K562 (cell line): ENCODE measurements around the gene CPEB1. TPM values are rescaled to one million over a fixed set of nuclear protein-coding genes. Genes with fewer than 3 reads are reported as not detected.

Experiments
- BHLHE40 ChIP-seq: IDR thresholded peaks from 2 replicates; pipeline ENCODE4 v1.6.1; 2011; ENCODE audit warnings: low read length, improper control_type of control experiment
- CHAMP1 ChIP-seq: fragments of 450-650 bp; IDR thresholded peaks from 2 replicates; pipeline ENCODE4 v1.6.1; 2016; ENCODE audit warnings: mild to moderate bottlenecking
- CHCHD3 ChIP-seq: fragments of 250-450 bp; sonication (Bioruptor Pico); IDR thresholded peaks from 2 replicates; pipeline ENCODE4 v2.1.2; 2022; ENCODE audit warnings: mild to moderate bottlenecking
- E2F6 ChIP-seq, 2 experiments: IDR thresholded peaks; 2 replicates each; pipeline ENCODE4 v1.6.1; 2011; ENCODE audit warnings: borderline replicate concordance in 1 of 2, control low read depth in 1 of 2, low read depth in 1 of 2, low read length in 1 of 2, mild to moderate bottlenecking in 1 of 2, mixed read lengths in 1 of 2, moderate library complexity in 1 of 2; ENCODE audit not compliant: insufficient read depth in 1 of 2, insufficient read length in 1 of 2, poor library complexity in 1 of 2, severe bottlenecking in 1 of 2; ENCODE audit errors: extremely low read depth in 1 of 2
- FOXK1 ChIP-seq: sonication (generic); formaldehyde crosslinking; IDR thresholded peaks from 2 replicates; pipeline ENCODE4 v1.8.0; 2022; ENCODE audit warnings: missing genetic modification reagents, mild to moderate bottlenecking, borderline replicate concordance
- IRF2 ChIP-seq: sonication (generic); formaldehyde crosslinking; IDR thresholded peaks from 2 replicates; pipeline ENCODE4 v1.8.1; 2022; ENCODE audit warnings: mild to moderate bottlenecking, missing genetic modification reagents
- KDM4B ChIP-seq, 2 experiments: fragments of 450-650 bp in 1 of 2; sonication (generic) in 1 of 2; IDR thresholded peaks; 2 replicates each; pipeline ENCODE4 v1.6.1; 2016 to 2017; ENCODE audit warnings: borderline replicate concordance in 2 of 2, antibody characterized with exemption in 1 of 2, low read depth in 1 of 2, mild to moderate bottlenecking in 1 of 2
- PKNOX1 ChIP-seq: fragments of 450-650 bp; IDR thresholded peaks from 2 replicates; pipeline ENCODE4 v1.6.1; 2016
- POLR3A ChIP-seq: IDR thresholded peaks from 2 replicates; pipeline ENCODE4 v1.6.1; 2011; ENCODE audit warnings: borderline replicate concordance, mild to moderate bottlenecking, moderate library complexity; ENCODE audit not compliant: insufficient read length, insufficient read depth; ENCODE audit errors: extremely low read depth
- POU5F1 ChIP-seq: fragments of 150-350 bp; IDR thresholded peaks from 2 replicates; pipeline ENCODE4 v1.6.1; 2014; ENCODE audit warnings: borderline replicate concordance, low read length, low read depth, mild to moderate bottlenecking; ENCODE audit not compliant: partially characterized antibody
- RBFOX2 ChIP-seq: fragments of 200-400 bp; formaldehyde crosslinking; IDR thresholded peaks from 2 replicates; pipeline ENCODE4 v1.6.1; 2017; ENCODE audit warnings: low read depth, mild to moderate bottlenecking, low read length, moderate library complexity
- RBM34 ChIP-seq: fragments of 200-400 bp; formaldehyde crosslinking; IDR thresholded peaks from 2 replicates; pipeline ENCODE4 v1.6.1; 2018; ENCODE audit warnings: low read length, borderline replicate concordance; ENCODE audit not compliant: insufficient read depth
- SNIP1 ChIP-seq: fragments of 450-650 bp; IDR thresholded peaks from 2 replicates; pipeline ENCODE4 v1.7.1; 2017; ENCODE audit warnings: low read depth, mild to moderate bottlenecking
- TAF1 ChIP-seq: IDR thresholded peaks from 2 replicates; pipeline ENCODE4 v1.6.1; 2011; ENCODE audit warnings: mild to moderate bottlenecking, low read length, moderate library complexity; ENCODE audit not compliant: insufficient read depth, control insufficient read depth, severe bottlenecking; ENCODE audit errors: extremely low read depth
- TAF9B ChIP-seq: fragments of 450-650 bp; IDR thresholded peaks from 2 replicates; pipeline ENCODE4 v1.6.1; 2018; ENCODE audit warnings: mild to moderate bottlenecking; ENCODE audit not compliant: partially characterized antibody
- TCF3 ChIP-seq: sonication (generic); formaldehyde crosslinking; IDR thresholded peaks from 2 replicates; pipeline ENCODE4 v1.4.0; 2020; ENCODE audit warnings: mild to moderate bottlenecking, missing genetic modification reagents
- TFAM ChIP-seq: fragments of 250-450 bp; sonication (Bioruptor Pico); conservative IDR thresholded peaks from 2 replicates; pipeline ENCODE4 v1.5.0; 2021; ENCODE audit warnings: mild to moderate bottlenecking, moderate library complexity
- ZFPM2 ChIP-seq: fragments of 250-450 bp; sonication (Bioruptor Pico); IDR thresholded peaks from 2 replicates; pipeline ENCODE4 v1.5.1; 2022; ENCODE audit warnings: mild to moderate bottlenecking
- ZKSCAN1 ChIP-seq: fragments of 150-350 bp; IDR thresholded peaks from 2 replicates; pipeline ENCODE4 v1.6.1; 2016; ENCODE audit warnings: low read depth, low read length
- ZNF586 ChIP-seq: fragments of 450-650 bp; formaldehyde crosslinking; conservative IDR thresholded peaks from 2 replicates; pipeline ENCODE4 v1.4.0; 2020; ENCODE audit warnings: mild to moderate bottlenecking, moderate library complexity
- ZNF644 ChIP-seq: fragments of 200-800 bp; sonication (Bioruptor generic); IDR thresholded peaks from 2 replicates; pipeline ENCODE4 v1.6.1; 2016; ENCODE audit warnings: low read depth, missing genetic modification characterization, missing compliant biosample characterization
- ZNF785 ChIP-seq: fragments of 250-450 bp; sonication (Bioruptor Pico); IDR thresholded peaks from 2 replicates; pipeline ENCODE4 v1.4.0; 2020; ENCODE audit warnings: mild to moderate bottlenecking
- polyA plus RNA-seq, 8 experiments: library from polyadenylated mRNA; depleted of rRNA in 4 of 8; stranded (reverse) in 5 of 8; unstranded in 3 of 8; fragments of >200 nt; fragmentation: Nextera tagmentation in 2 of 8; fragmentation: Illumina TruSeq in 1 of 8; extraction: Ambion mirVana in 2 of 8; extraction: Trizol in 1 of 8; gene quantifications; 2 replicates each; pipeline versions ENCODE4 v1.2.1 to v1.2.3, GENCODE V29; 2011 to 2014; ENCODE audit warnings: inconsistent platforms in 1 of 8, missing spikeins in 1 of 8
- total RNA-seq, 7 experiments: library from RNA; depleted of rRNA in 6 of 7; stranded (reverse); fragments of >200 nt in 6 of 7; fragmentation: Illumina TruSeq in 2 of 7; extraction: Trizol in 2 of 7; gene quantifications; 2 replicates each; pipeline versions ENCODE4 v1.2.1 to v1.2.3, GENCODE V29; 2011 to 2021; ENCODE audit warnings: low replicate concordance in 1 of 7

CPEB1 gene
- total and polyA plus RNA-seq, 9 of the 15 experiments (the other 6 are each of a cell fraction or from before 2014, with no cell fraction given), result 2.2 to 13.4 (median 9.7) TPM

GRCh38 chr15:82647045-82647834, at the start of gene CPEB1 (continued):
- TF ChIP-seq POU5F1 (no peak), POLR3A (no peak), BHLHE40 (peak; percentile 95), RBM34 (0 out of 2 replicates have a peak, but pooled peaks have one; percentile 27), CHAMP1 (no peak), ZFPM2 (CRISPR knock-in tag) (no peak), ZKSCAN1 (no peak), CHCHD3 (CRISPR knock-in tag) (no peak), FOXK1 (CRISPR knock-in tag) (peak; percentile 92), TAF9B (no peak), TCF3 (CRISPR knock-in tag) (peak; percentile 7; the same call in 1 of the 2 replicates), TAF1 (no peak), IRF2 (0 out of 2 replicates have a peak, but pooled peaks have one; percentile 8), PKNOX1 (no peak), ZNF785 (CRISPR knock-in tag) (no peak), RBFOX2 (peak; percentile 83), E2F6 (IDR thresholded peaks at IDR 0.05; ENCODE audit: borderline replicate concordance in 1 of 2, extremely low read depth in 1 of 2, insufficient read depth in 1 of 2, insufficient read length in 1 of 2, low read depth in 1 of 2, low read length in 1 of 2, poor library complexity in 1 of 2, severe bottlenecking in 1 of 2) (peak; percentile 88 to 96), ZNF586 (CRISPR knock-in tag) (no peak), SNIP1 (0 out of 2 replicates have a peak, but pooled peaks have one; percentile 49), KDM4B (IDR thresholded peaks at IDR 0.05; ENCODE audit: borderline replicate concordance in 2 of 2, low read depth in 1 of 2) (no peak; a peak in 1 of 4 replicates), ZNF644 (tag) (no peak), TFAM (no peak)
